ENCODE results near the gene TMEM243. TPM values are rescaled to one million over a fixed set of nuclear protein-coding genes. Genes with fewer than 3 reads are reported as not detected.

The TMEM243 gene
- total RNA-seq, 1 experiment from 2014 or later, result 24.6 TPM

DNA sequence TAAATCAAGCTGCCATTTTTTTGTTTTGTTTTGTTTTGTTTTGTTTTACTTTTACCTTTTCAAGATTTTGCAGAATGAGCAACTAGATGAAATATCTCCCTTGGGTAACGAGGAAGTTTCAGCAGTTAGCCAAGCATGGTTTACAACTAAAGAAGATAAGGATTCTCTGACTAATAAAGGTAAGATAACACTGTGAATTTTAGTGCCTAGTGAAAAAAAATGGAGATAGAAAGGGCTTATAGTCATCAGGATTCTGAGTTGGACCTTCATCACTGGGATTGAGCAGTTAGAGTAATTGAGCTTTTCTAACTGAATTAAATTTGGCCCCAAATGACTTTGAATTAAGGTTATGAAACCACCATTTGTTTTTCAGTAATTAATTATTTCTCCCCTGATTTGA, 46.1 kb downstream of the TMEM243 start:
- Histone ChIP-seq H3K27me3 (ENCODE audit: insufficient read depth, low read depth) (no peaks in the 10 kb centered on the region), H3K27ac (no peak overlapping the region), H4K20me1 (ENCODE audit: insufficient read depth) (0 out of 2 replicates have a peak, but pooled peaks cover 8% of the 10 kb centered on the region), H3K4me1 (replicated peaks; ENCODE audit: insufficient read depth) (no peaks in the 10 kb centered on the region), H3F3A (ENCODE audit: insufficient read depth, low read depth) (no peaks in the 10 kb centered on the region), H3K4me2 (no peak overlapping the region), H3K9me2 (ENCODE audit: insufficient read depth) (no peaks in the 10 kb centered on the region), H3K9me3 (ENCODE audit: insufficient read depth, low read depth) (no peaks in the 10 kb centered on the region), H3K36me3 (ENCODE audit: low read depth) (peaks cover 21% of the 10 kb centered on the region), H2AFZ (no peak overlapping the region), H3K79me2 (ENCODE audit: low read depth) (no peaks in the 10 kb centered on the region), H3K4me3 (no peak overlapping the region)
- ChIA-PET POLR2A (ENCODE audit: unreplicated experiment) (interaction anchor here (0.6 kb wide), 1 partner anchor 144 kb away, joined by 6 read pairs; no protein-coding TSS in a partner anchor), CTCF (no interaction called here)
- TF ChIP-seq, protein P1, sequence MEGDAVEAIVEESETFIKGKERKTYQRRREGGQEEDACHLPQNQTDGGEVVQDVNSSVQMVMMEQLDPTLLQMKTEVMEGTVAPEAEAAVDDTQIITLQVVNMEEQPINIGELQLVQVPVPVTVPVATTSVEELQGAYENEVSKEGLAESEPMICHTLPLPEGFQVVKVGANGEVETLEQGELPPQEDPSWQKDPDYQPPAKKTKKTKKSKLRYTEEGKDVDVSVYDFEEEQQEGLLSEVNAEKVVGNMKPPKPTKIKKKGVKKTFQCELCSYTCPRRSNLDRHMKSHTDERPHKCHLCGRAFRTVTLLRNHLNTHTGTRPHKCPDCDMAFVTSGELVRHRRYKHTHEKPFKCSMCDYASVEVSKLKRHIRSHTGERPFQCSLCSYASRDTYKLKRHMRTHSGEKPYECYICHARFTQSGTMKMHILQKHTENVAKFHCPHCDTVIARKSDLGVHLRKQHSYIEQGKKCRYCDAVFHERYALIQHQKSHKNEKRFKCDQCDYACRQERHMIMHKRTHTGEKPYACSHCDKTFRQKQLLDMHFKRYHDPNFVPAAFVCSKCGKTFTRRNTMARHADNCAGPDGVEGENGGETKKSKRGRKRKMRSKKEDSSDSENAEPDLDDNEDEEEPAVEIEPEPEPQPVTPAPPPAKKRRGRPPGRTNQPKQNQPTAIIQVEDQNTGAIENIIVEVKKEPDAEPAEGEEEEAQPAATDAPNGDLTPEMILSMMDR (conservative IDR thresholded peaks at IDR 0.05), result no peak
- TF ChIP-seq EZH2 (IDR thresholded peaks at IDR 0.05; ENCODE audit: low read depth), result no peak
- BruUV-seq (replicated peaks), result no TSS peak
- intact Hi-C loops (cut with micrococcal nuclease; ENCODE audit: unreplicated experiment), result no loop called here
- no peak for DNase-seq

GRCh38 chr7:87171282-87171934, 48.1 kb downstream of the TMEM243 start:
- Histone ChIP-seq H2AFZ (no peak overlapping the region), H3K4me3 (no peak overlapping the region), H3F3A (ENCODE audit: insufficient read depth, low read depth) (no peaks in the 10 kb centered on the region), H3K9me3 (ENCODE audit: insufficient read depth, low read depth) (no peaks in the 10 kb centered on the region), H3K9me2 (ENCODE audit: insufficient read depth) (no peaks in the 10 kb centered on the region), H3K36me3 (ENCODE audit: low read depth) (peaks cover 24% of the 10 kb centered on the region), H4K20me1 (ENCODE audit: insufficient read depth) (no peaks in the 10 kb centered on the region), H3K4me2 (no peak overlapping the region), H3K27ac (no peak overlapping the region), H3K79me2 (ENCODE audit: low read depth) (no peaks in the 10 kb centered on the region), H3K27me3 (ENCODE audit: insufficient read depth, low read depth) (no peaks in the 10 kb centered on the region), H3K4me1 (replicated peaks; ENCODE audit: insufficient read depth) (no peaks in the 10 kb centered on the region)
- POLR2A ChIA-PET (ENCODE audit: unreplicated experiment), result no interaction called here
- TF ChIP-seq EZH2 (IDR thresholded peaks at IDR 0.05; ENCODE audit: low read depth), result no peak
- TF ChIP-seq, protein P1 (conservative IDR thresholded peaks at IDR 0.05), result no peak
- CTCF ChIA-PET, result no interaction called here
- no TSS peak for BruUV-seq (replicated peaks)
- intact Hi-C loops (cut with micrococcal nuclease; ENCODE audit: unreplicated experiment), result no loop called here
- no peak for DNase-seq

- ChIA-PET CTCF (no interaction called here), POLR2A (ENCODE audit: unreplicated experiment) (no interaction called here)
- TF ChIP-seq, protein P1 (conservative IDR thresholded peaks at IDR 0.05), result no peak
- no peak for TF ChIP-seq EZH2 (IDR thresholded peaks at IDR 0.05; ENCODE audit: low read depth)
- H3F3A ChIP-seq (ENCODE audit: insufficient read depth, low read depth), result no peaks in the 10 kb centered on the region
- no peak overlapping the region for H3K4me3 ChIP-seq
- no peaks in the 10 kb centered on the region for H3K9me3 ChIP-seq (ENCODE audit: insufficient read depth, low read depth)
- peaks cover 19% of the 10 kb centered on the region for H3K36me3 ChIP-seq (ENCODE audit: low read depth)
- H2AFZ ChIP-seq, result no peak overlapping the region
- no TSS peak for BruUV-seq (replicated peaks)
- no peaks in the 10 kb centered on the region for H3K27me3 ChIP-seq (ENCODE audit: insufficient read depth, low read depth)
- DNase-seq, result no peak
- no peak overlapping the region for H3K27ac ChIP-seq
- H3K4me1 ChIP-seq (replicated peaks; ENCODE audit: insufficient read depth), result no peaks in the 10 kb centered on the region
- no peak overlapping the region for H3K4me2 ChIP-seq
- intact Hi-C loops (cut with micrococcal nuclease; ENCODE audit: unreplicated experiment), result no loop called here
- no peaks in the 10 kb centered on the region for H3K79me2 ChIP-seq (ENCODE audit: low read depth)
- H3K9me2 ChIP-seq (ENCODE audit: insufficient read depth), result no peaks in the 10 kb centered on the region
- no peaks in the 10 kb centered on the region for H4K20me1 ChIP-seq (ENCODE audit: insufficient read depth)
Measured at GRCh38 chr7:87170828-87171227, 48.7 kb downstream of the TMEM243 start.
